Activated CD4-positive, alpha-beta T cell treated with anti-CD3 and anti-CD28 coated beads, Interleukin-2, amount 10 ng/mL, durations not matched to agents 24 days and 14 days (primary cell): ENCODE data around the gene CNTNAP2. TPM values are rescaled to one million over a fixed set of nuclear protein-coding genes. Genes with fewer than 3 reads are reported as not detected.

Source experiments
- DNase-seq: peaks from one replicate; pipeline ENCODE4 v3.0.0; 2022
- H3K27ac Mint-ChIP-seq: one replicate; pipeline ENCODE4 v1.8.0; 2022; ENCODE audit warnings: mild to moderate bottlenecking, mixed read lengths
- H3K27me3 Mint-ChIP-seq: one replicate; pipeline ENCODE4 v1.8.0; 2022; ENCODE audit warnings: mixed read lengths
- H3K36me3 Mint-ChIP-seq: one replicate; pipeline ENCODE4 v1.8.0; 2022; ENCODE audit warnings: low read depth, mild to moderate bottlenecking, mixed read lengths
- H3K4me1 Mint-ChIP-seq: one replicate; pipeline ENCODE4 v1.8.0; 2021; ENCODE audit warnings: mixed read lengths
- H3K4me3 Mint-ChIP-seq: one replicate; pipeline ENCODE4 v1.8.0; 2022; ENCODE audit warnings: mild to moderate bottlenecking, moderate library complexity, mixed read lengths
- H3K9me3 Mint-ChIP-seq: one replicate; pipeline ENCODE4 v1.8.0; 2021; ENCODE audit warnings: mixed read lengths
- intact Hi-C: fragments of 100-400 bp; cut with micrococcal nuclease; formaldehyde crosslinking; loops from one replicate; pipeline ENCODE4 v1.15.1; 2023
- total RNA-seq: library from RNA; stranded (reverse); gene quantifications from 2 replicates; pipeline ENCODE4 v1.2.3, GENCODE V29; 2022

Gene CNTNAP2
- total RNA-seq, 1 donor from 2014 or later = not detected

GRCh38 chr7:146791344-146792285 lies 675.0 kb downstream of the CNTNAP2 start:
- intact Hi-C loops = no loop called here
- Mint-ChIP-seq H3K4me3 (no peak overlapping the region), H3K27ac (no peak overlapping the region), H3K9me3 (peaks cover 14% of the 10 kb centered on the region), H3K27me3 (no peaks in the 10 kb centered on the region), H3K36me3 (no peaks in the 10 kb centered on the region), H3K4me1 (no peaks in the 10 kb centered on the region)
- DNase-seq = no peak

DNA sequence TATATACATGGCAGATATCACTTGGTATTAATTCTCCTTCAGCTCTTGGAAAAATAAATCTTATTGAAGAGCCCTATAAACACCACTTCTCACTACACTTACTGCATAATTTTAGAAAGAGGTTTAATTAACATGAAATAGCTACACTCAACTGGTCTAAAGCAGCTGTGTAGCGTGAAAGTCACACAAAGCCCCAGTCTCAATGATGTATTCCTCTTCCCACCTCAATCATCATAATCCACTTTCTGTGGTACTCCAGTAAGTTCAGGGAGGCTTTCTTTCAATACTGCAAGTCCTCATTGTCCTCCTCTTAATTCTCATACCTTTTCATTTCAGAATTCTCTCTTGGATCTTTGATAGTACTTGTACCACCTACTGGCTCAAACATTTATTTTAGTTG lies 688.0 kb downstream of the CNTNAP2 start:
- Mint-ChIP-seq H3K4me3 (no peak overlapping the region), H3K27ac (no peak overlapping the region), H3K4me1 (no peaks in the 10 kb centered on the region), H3K27me3 (no peaks in the 10 kb centered on the region), H3K9me3 (peaks cover 4% of the 10 kb centered on the region), H3K36me3 (no peaks in the 10 kb centered on the region)
- no peak for DNase-seq
- intact Hi-C loops = no loop called here

DNA sequence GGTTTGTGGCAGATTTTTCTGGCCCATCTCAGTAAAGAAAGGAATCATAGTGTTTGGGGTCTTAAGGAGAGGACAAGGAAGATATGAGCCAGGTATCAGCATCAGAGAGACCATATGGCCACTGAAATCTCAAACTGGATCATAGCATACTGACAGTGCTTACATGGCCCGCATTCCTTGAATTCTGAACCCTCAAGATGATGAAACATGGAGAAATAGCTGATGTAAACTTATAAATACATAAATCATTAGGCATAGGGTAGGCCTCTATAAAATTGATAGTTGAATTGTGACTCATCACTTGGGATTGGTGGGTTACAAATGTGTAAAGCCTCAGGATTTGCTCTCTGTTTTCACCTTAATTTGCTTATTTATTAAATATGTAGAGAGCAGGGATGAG lies 688.5 kb downstream of the CNTNAP2 start:
- no peaks in the 10 kb centered on the region for H3K27me3 Mint-ChIP-seq
- H3K9me3 Mint-ChIP-seq = peaks cover 4% of the 10 kb centered on the region
- no peak overlapping the region for H3K27ac Mint-ChIP-seq
- H3K4me1 Mint-ChIP-seq = no peaks in the 10 kb centered on the region
- H3K4me3 Mint-ChIP-seq = no peak overlapping the region
- intact Hi-C loops = no loop called here
- H3K36me3 Mint-ChIP-seq = no peaks in the 10 kb centered on the region
- no peak for DNase-seq

- Mint-ChIP-seq H3K9me3 (no peaks in the 10 kb centered on the region), H3K27me3 (no peaks in the 10 kb centered on the region), H3K4me1 (no peaks in the 10 kb centered on the region), H3K36me3 (no peaks in the 10 kb centered on the region), H3K27ac (no peak overlapping the region), H3K4me3 (no peak overlapping the region)
- DNase-seq = no peak
- intact Hi-C loops = no loop called here
Observed at GRCh38 chr7:146826329-146826728, 709.7 kb downstream of the CNTNAP2 start.

DNA sequence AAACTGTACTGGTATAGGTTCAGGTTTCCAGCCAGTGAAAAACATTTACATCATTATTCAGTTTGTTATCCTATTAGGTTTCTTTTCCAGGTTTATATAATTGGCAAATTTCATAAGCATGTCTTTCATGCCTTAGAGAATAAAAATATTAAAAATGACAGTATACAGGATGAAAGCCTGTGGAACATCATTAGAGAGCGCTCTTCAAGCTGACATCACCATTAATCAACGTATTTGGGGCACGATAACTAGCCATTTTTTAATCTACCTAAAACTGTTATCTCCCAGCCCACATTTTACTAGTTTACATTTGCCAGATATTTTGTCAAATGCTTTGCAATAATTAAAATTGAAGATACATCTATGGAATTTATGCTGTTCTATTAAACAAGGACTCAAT lies 714.1 kb downstream of the CNTNAP2 start:
- peaks cover 4% of the 10 kb centered on the region for H3K9me3 Mint-ChIP-seq
- H3K4me3 Mint-ChIP-seq = no peak overlapping the region
- H3K27me3 Mint-ChIP-seq = no peaks in the 10 kb centered on the region
- H3K27ac Mint-ChIP-seq = no peak overlapping the region
- H3K36me3 Mint-ChIP-seq = no peaks in the 10 kb centered on the region
- intact Hi-C loops = no loop called here
- no peaks in the 10 kb centered on the region for H3K4me1 Mint-ChIP-seq
- no peak for DNase-seq

DNA sequence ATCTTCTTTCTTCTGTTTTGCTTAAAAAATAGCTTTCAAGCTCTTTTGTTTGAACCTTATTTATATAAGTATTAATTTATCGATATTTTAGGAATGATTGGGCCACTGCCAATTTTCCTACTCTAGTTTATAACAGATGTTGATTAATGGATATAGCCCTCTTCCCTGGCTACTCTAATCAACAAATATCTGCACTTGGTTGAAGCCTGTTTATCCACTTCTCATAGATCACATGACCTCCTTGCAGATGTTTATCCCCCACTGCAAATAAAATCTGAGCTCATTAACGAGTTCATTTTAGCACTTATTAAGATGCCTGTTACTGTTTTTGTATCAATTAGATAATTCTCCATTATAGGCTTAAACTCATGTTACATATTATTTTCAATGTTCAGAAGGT lies 715.3 kb downstream of the CNTNAP2 start:
- intact Hi-C loops = no loop called here
- H3K27me3 Mint-ChIP-seq = no peaks in the 10 kb centered on the region
- H3K27ac Mint-ChIP-seq = no peak overlapping the region
- no peak overlapping the region for H3K4me3 Mint-ChIP-seq
- no peak for DNase-seq
- peaks cover 4% of the 10 kb centered on the region for H3K9me3 Mint-ChIP-seq
- H3K4me1 Mint-ChIP-seq = no peaks in the 10 kb centered on the region
- no peaks in the 10 kb centered on the region for H3K36me3 Mint-ChIP-seq

- H3K9me3 Mint-ChIP-seq = peaks cover 12% of the 10 kb centered on the region
- intact Hi-C loops = no loop called here
- DNase-seq = no peak
- H3K4me1 Mint-ChIP-seq = no peaks in the 10 kb centered on the region
- no peaks in the 10 kb centered on the region for H3K36me3 Mint-ChIP-seq
- H3K27me3 Mint-ChIP-seq = no peaks in the 10 kb centered on the region
- no peak overlapping the region for H3K4me3 Mint-ChIP-seq
- no peak overlapping the region for H3K27ac Mint-ChIP-seq
Observed at GRCh38 chr7:146844405-146844804, 727.8 kb downstream of the CNTNAP2 start.

- no peak overlapping the region for H3K27ac Mint-ChIP-seq
- H3K4me1 Mint-ChIP-seq = no peaks in the 10 kb centered on the region
- intact Hi-C loops = no loop called here
- no peaks in the 10 kb centered on the region for H3K27me3 Mint-ChIP-seq
- no peak overlapping the region for H3K4me3 Mint-ChIP-seq
- DNase-seq = no peak
- no peaks in the 10 kb centered on the region for H3K9me3 Mint-ChIP-seq
- H3K36me3 Mint-ChIP-seq = no peaks in the 10 kb centered on the region
Observed at GRCh38 chr7:146858690-146859089, 742.1 kb downstream of the CNTNAP2 start.

DNA sequence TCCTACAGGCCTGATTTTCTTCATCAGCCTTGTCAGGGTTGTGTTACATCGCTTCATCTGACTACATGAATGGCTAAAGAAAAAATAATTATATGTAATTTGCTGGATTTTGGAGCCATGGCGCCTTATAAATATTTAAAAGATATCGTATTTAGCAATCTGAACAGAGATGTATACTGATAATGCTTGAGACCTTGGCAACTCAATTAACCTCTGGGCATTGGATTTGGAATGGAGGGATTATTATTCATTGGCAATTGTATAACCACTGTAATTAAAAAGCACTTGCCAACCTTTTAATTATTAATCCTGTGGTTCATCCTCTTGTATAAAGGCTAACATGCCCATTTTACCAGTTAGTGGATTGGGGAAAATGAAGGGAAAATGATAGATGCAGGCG lies 745.1 kb downstream of the CNTNAP2 start:
- no peak for DNase-seq
- Mint-ChIP-seq H3K4me1 (no peaks in the 10 kb centered on the region), H3K27ac (no peak overlapping the region), H3K4me3 (no peak overlapping the region), H3K9me3 (no peaks in the 10 kb centered on the region), H3K27me3 (no peaks in the 10 kb centered on the region), H3K36me3 (no peaks in the 10 kb centered on the region)
- intact Hi-C loops = no loop called here

GRCh38 chr7:146862415-146862814 lies 745.8 kb downstream of the CNTNAP2 start:
- H3K27me3 Mint-ChIP-seq = no peaks in the 10 kb centered on the region
- H3K4me1 Mint-ChIP-seq = no peaks in the 10 kb centered on the region
- intact Hi-C loops = no loop called here
- no peak overlapping the region for H3K4me3 Mint-ChIP-seq
- H3K36me3 Mint-ChIP-seq = no peaks in the 10 kb centered on the region
- H3K27ac Mint-ChIP-seq = no peak overlapping the region
- H3K9me3 Mint-ChIP-seq = no peaks in the 10 kb centered on the region
- DNase-seq = no peak

DNA sequence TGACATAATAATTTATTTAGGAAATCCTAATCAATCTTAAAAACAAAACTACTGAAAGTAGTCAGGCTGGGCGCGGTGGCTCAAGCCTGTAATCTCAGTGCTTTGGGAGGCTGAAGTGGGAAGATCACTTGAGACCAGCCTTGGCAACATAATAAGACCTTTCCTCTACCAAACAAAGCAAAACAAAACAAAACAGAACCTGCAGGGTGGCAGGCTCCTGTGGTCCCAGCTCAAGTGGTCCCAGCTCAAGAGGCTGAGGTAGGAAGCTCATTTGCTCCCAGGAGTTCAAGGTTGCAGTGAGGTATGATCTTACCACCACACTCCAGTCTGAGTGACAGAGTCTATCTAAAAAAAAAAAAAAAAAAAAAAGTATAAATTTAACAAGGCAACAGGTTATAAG lies 748.0 kb downstream of the CNTNAP2 start:
- Mint-ChIP-seq H3K36me3 (no peaks in the 10 kb centered on the region), H3K9me3 (no peaks in the 10 kb centered on the region), H3K27ac (no peak overlapping the region), H3K4me1 (no peaks in the 10 kb centered on the region), H3K4me3 (no peak overlapping the region), H3K27me3 (no peaks in the 10 kb centered on the region)
- DNase-seq = no peak
- intact Hi-C loops = no loop called here

DNA sequence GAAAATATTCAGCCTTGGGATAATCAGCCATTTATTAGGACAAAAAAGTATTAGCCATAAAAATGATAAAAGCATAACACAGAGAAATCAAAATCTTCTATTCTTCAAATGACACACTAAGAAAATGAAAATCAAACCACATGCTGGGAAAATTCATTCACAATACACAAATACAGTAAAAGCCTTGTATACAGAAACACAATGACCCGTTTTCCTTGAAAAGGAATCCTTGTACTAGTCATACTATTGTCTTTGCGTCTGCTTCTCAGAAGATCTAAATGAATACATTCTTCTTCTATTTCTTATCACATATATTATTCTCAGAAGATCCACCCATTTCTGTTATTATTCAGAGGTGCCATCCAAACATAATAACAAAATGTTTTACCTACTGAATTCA lies 749.1 kb downstream of the CNTNAP2 start:
- Mint-ChIP-seq H3K27me3 (no peaks in the 10 kb centered on the region), H3K27ac (no peak overlapping the region), H3K9me3 (no peaks in the 10 kb centered on the region), H3K36me3 (no peaks in the 10 kb centered on the region), H3K4me1 (no peaks in the 10 kb centered on the region), H3K4me3 (no peak overlapping the region)
- intact Hi-C loops = no loop called here
- no peak for DNase-seq

- Mint-ChIP-seq H3K4me1 (no peaks in the 10 kb centered on the region), H3K27me3 (no peaks in the 10 kb centered on the region), H3K9me3 (no peaks in the 10 kb centered on the region), H3K27ac (no peak overlapping the region), H3K4me3 (no peak overlapping the region), H3K36me3 (no peaks in the 10 kb centered on the region)
- DNase-seq = no peak
- intact Hi-C loops = no loop called here
Observed at GRCh38 chr7:146874722-146875121, 758.1 kb downstream of the CNTNAP2 start.

DNA sequence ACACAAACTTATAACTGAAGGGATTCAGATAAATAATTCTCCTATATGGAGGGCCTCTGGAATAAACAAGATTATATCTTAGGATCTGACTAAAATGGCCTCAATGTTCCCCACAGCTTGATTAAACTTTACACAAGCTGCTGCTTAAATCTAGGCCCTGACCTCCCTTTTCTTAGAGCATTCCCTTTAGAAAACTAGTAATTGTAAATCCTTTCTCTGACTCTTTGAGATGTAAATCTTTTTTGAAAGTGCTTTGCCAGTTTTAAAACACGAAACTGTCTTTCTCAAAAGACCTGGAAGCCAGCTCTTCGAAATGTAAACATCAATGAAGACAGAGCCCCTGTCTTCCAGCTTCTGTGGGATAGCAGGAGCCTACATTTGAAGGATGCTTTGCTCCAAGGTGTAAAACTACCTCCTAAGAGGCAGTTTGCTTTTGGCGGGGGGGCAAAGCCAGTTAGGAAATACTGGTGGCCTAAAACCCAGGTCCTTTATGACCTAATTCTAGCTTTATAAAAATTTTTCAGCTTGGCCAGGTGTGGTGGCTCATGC lies 758.7 kb downstream of the CNTNAP2 start:
- Mint-ChIP-seq H3K36me3 (no peaks in the 10 kb centered on the region), H3K9me3 (no peaks in the 10 kb centered on the region), H3K27me3 (no peaks in the 10 kb centered on the region), H3K27ac (no peak overlapping the region), H3K4me1 (no peaks in the 10 kb centered on the region), H3K4me3 (no peak overlapping the region)
- intact Hi-C loops = no loop called here
- no peak for DNase-seq

DNA sequence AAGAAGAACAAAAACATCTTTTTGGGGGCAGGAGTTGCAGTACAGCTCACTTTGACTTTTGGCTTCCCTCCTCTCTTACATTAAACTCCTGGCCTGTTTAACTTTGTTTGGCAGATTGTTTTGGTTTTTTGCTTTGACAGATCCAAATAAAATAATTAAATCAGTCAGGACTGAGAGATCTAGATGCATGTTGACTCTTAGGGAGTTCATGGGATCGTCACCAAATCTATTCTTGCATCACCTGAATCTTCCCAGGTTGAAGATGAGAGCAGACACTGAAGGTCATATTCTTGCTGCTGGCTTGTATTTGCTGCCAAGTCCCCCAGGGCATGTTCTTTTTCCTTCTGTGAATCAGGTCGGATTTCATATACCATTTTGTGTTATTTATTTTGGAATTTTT lies 759.4 kb downstream of the CNTNAP2 start:
- H3K27me3 Mint-ChIP-seq = no peaks in the 10 kb centered on the region
- H3K27ac Mint-ChIP-seq = no peak overlapping the region
- H3K4me3 Mint-ChIP-seq = no peak overlapping the region
- H3K9me3 Mint-ChIP-seq = no peaks in the 10 kb centered on the region
- no peaks in the 10 kb centered on the region for H3K36me3 Mint-ChIP-seq
- no peak for DNase-seq
- intact Hi-C loops = no loop called here
- no peaks in the 10 kb centered on the region for H3K4me1 Mint-ChIP-seq
